HG02870 (cell line): ENCODE data around the gene RAB6B.
"Not testable (repeated sequence)": the region's sequence is repeated elsewhere in the genome, so short reads cannot be mapped to it uniquely, and the experiment has no call there.

ENCODE experiments used
- ATAC-seq: cut with Tn5 transposase; IDR thresholded peaks from one replicate; pipeline ENCODE4 v1.9.1; 2021; ENCODE audit warnings: mild to moderate bottlenecking, moderate library complexity; ENCODE audit not compliant: unreplicated experiment

RAB6B gene

GRCh38 chr3:133820889-133821675 is 74.6 kb downstream of the RAB6B start:
- ATAC-seq = no peak

DNA sequence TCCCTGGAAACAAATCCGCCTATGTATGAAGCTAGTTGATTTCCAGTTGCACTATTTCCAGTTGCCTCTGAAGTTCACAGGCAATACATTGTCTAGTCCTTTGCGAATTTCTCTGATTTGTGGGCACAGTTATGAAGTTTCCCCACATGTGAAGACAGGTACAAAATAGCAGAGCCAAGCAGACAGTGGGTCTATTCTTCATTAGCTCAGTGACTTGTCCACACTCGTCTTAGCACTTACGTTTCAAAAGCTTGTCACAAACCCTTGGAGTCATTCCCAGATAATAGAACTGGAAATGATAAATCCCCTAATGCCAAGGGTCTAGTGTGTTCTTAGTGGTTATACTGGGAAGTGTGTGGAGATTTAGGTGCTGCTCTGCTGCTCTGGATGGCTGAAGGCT is 75.6 kb downstream of the RAB6B start:
- no peak for ATAC-seq

DNA sequence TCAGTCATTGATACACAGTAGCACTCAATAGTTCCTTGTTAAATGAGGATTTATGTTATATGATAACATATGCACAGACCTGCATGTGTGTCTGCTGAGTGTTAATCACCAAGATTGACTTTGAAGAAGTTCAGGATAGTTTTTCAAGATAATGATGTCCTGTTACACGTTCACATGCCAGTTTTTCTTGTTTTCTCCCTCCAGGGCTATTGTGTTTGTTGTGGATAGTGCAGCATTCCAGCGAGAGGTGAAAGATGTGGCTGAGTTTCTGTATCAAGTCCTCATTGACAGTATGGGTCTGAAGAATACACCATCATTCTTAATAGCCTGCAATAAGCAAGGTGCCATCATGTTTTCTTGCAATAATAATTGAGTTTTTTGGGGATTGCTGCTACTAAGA is 80.3 kb downstream of the RAB6B start:
- ATAC-seq = no peak

DNA sequence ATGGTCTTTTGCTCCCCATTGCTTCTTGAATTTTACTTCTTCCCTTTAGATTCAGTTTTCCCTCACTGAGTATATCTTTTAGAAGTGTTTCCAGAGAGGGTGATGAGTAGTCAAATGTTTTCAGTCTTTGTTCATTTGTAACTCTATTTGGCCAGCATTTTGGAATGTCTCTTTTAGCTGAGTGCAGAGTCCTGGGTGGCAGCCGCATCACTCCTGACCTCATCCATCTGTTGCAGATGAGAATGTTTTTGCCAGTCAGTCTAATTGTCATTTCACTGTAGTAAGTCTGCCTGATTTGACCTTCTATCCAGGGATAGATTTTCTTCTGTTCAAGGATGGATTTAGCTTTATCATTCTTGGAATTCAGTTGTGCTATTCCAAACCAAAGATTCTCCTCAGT is 82.8 kb downstream of the RAB6B start:
- no peak for ATAC-seq

DNA sequence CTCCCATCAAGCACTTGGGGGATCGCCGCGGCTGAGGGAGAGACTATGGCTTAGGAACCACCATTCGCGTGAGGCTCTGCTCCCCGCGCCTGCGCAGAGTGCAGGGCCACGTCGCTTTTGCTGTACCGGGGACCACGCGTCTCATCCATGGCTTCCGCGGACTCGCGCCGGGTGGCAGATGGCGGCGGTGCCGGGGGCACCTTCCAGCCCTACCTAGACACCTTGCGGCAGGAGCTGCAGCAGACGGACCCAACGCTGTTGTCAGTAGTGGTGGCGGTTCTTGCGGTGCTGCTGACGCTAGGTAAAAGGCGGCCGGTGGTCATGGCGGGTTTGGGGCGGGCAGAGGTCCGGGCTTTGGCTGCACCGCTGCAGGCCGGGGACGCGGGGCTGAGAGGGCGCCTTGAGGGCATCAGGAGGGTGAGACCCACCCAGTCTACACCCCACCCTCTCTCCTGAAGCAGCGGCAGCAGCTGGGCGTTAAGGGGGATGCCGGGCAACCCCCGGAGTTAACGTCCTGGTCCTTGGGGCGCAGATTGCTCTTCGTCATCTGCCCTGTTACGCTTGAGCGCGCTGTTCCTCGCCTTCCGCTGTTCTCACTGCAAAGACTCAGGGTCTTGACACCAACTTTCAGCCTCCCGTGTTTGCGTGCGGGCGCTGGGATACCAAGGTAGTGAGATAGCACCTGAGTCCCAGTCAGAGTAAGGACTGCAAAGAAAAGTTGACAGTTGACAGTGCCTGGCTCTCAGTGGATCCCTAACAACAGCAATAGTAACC is 89.8 kb downstream of the RAB6B start, which contains the start of gene SRPRB:
SRPRB (plus strand) TSS at position 114 of the 774 bp plus-strand sequence; CDS start at position 148, 34 bp downstream.
- ATAC-seq = peak; percentile 95

DNA sequence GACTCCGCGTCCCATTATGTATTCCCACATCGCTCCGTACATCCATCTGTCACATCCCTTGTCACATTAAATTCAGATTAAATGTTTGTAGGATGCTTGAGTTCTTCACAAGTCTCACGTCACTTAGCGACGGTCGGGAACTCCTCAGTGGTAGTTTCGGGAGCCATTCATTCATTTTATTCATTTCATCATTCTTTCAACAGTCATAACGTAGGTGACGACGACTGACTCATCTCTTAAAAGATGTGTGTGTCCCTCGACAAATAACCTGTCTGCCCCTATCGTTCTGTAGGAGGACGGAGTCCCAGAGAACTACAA is 90.3 kb downstream of the RAB6B start:
- no peak for ATAC-seq

DNA sequence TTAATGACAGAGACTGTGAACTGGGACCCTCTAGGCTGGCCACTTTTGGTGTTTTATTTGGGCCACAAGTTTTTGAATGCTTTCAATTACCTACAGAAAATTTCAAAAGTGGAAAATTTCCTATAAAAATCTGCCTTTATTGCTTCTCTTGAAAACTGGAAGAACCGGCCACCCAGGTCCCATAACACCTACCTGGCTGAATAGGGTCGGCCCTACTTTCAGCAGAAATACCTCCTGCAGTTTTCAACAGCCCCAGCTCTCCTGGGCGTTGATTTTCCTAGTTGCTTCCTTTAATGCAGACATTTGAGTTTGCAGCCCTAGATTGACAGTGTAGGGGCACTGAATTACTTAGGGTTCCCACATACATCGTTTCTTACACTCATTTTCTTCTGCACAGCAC is 90.8 kb downstream of the RAB6B start:
- no peak for ATAC-seq

GRCh38 chr3:133803469-133803868 is 92.2 kb downstream of the RAB6B start:
- no peak for ATAC-seq

- no peak for ATAC-seq
These were observed 95.7 kb downstream of the RAB6B start for GRCh38 chr3:133799794-133800585.

GRCh38 chr3:133797396-133798105 is 98.1 kb downstream of the RAB6B start:
- no peak for ATAC-seq

GRCh38 chr3:133792171-133792763 is 103.4 kb downstream of the RAB6B start:
- ATAC-seq = no peak

DNA sequence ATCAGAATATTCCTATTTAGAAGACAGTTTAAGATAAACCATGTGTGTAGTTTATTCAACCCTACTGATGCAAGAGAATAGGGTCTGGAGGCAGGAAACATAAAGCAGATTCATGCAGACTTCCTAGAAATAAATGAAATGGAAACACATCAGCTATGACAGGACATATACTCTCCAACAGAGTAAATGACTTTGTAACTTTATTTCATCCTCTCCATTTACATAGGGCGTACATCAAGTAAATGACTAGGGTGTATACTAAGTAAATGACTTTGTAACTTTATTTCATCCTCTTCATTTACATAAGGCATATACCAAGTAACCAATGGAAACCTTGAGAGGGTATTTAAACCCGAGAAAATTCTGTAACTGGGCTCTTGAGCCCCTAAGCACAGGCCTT is 107.7 kb downstream of the RAB6B start:
- ATAC-seq = no peak

DNA sequence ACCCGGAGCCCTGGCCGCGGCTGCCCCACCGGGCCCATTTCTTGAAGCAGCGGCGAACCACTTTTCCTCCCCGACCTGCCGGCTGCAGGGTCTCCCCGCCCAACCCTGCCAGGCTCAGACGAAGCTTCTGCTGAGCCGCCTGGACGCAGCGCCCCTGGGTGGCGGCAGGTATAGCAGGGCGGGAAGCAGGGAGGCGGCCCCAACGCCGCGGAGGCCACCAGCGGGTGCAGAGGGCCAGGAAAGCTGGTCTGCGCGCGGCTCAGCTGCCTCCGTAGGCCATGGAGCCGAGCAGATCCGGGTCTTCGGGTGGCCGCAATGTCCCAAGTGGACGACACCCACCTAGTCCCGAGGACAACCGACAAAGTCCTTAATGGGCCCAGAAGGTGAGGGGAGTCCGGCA is 111.9 kb downstream of the RAB6B start:
- ATAC-seq = no peak

- ATAC-seq = no peak
These were observed 113.2 kb downstream of the RAB6B start for GRCh38 chr3:133782454-133782853.

- ATAC-seq = no peak
These were observed 114.1 kb downstream of the RAB6B start for GRCh38 chr3:133781570-133781969.

DNA sequence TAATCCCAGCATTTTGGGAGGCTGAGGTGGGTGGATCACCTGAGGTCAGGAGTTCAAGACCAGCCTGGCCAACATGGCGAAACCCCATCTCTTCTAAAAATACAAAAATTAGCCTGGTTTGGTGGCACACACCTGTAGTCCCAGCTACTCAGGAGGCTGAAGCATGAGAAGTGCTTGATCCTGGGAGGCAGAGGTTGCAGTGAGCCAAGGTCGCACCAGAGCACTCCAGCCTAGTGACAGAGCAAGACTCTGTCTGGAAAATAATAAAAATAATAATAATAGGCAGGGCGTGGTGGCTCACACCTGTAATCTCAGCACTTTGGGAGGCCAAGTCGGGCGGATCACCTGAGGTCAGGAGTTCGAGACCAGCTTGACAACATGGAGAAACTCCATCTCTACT is 114.9 kb downstream of the RAB6B start:
- not testable (repeated sequence) for ATAC-seq

GRCh38 chr3:133779626-133780203 is 116.0 kb downstream of the RAB6B start:
- no peak for ATAC-seq

DNA sequence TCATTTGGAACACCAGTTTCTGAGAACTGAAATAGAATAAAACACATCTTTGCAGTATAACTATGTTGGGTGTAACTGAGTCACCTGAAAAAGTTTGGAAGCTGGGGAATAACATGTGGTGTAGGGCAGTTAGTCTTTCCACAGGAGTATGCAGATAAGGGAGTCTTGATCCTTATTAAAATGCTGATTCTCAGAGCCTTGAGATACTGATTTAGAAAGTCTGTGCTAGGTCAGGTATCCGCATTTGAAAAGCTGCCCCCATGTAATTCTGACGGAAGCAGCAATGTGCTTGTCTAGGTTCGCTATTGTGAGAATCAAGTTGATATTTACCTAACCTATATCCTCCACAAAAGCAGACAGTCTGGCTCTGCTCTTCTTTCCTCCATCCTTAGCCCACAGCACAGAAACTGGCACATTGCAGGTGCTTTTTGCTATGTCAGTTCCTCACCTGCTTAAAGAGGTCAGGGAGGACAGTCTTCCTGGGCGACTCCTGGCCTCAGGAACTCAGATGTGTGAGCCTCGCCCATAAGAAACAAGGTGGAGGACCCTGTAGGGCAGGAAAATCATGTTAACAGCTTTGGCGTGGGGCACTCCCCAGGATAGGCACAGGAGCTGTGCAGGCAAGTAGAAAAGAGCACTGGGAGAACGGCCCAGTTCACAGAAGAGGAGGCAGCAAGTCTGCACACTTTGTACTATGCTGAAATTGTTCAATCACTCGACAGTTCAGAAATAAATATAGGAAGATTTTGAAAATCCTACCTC is 117.7 kb downstream of the RAB6B start:
- no peak for ATAC-seq

DNA sequence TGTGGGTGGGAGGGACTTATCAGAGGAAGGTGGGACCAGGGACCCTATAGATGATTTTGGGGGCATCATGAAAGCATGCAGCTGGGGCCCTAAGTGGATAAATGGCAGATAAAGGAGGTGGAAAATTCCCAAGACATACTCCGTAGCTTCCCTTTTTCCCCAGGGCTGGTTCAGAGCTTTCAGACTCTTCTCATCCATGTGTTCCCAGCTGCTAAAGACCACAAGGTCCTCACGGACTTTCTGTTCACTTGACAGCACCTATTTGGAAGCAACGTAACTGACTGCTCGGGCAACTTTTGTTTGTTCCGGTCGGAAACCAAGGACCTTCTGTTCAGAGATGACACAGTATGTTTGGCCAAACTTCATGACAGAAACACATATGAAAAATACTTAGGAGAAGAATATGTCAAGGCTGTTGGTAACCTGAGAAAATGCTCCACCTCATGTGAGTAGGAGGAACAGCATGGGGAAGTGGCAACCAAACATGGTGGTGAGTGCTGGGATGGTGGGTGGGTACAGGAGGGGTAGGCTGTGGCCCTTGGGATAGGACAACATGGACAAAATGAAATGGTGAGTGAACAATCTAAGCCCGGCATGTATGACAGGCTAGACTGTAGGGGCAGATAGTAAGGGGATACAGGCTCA is 118.8 kb downstream of the RAB6B start:
- no peak for ATAC-seq
